ENCODE results near the gene STX11. TPM values are rescaled to one million over a fixed set of nuclear protein-coding genes. Genes with fewer than 3 reads are reported as not detected.

STX11 gene
- total and polyA plus RNA-seq, 10 of the 15 experiments (the other 5 are each of a cell fraction or from before 2014, with no cell fraction given), result 0.66 to 38.1 (median 19.8) TPM

DNA sequence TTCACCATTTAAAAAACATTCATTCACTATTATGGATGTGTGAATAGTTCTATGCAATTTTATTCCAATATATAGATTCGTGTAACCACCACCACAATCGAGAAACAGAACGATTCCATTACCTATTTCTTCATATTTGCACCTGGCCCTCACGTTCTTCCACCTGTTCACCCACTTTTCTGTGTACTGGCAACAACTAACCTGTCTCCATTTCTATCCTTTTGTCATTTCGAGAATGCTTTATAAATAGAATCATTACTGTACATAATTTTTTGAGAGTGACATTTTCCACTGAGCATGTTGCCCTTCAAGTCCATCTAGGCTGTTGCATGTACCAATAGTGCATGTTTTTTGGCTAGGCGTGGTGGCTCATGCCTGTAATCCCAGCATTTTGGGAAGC, 23.2 kb upstream of the STX11 start (continued):
- TF ChIP-seq, protein P1, sequence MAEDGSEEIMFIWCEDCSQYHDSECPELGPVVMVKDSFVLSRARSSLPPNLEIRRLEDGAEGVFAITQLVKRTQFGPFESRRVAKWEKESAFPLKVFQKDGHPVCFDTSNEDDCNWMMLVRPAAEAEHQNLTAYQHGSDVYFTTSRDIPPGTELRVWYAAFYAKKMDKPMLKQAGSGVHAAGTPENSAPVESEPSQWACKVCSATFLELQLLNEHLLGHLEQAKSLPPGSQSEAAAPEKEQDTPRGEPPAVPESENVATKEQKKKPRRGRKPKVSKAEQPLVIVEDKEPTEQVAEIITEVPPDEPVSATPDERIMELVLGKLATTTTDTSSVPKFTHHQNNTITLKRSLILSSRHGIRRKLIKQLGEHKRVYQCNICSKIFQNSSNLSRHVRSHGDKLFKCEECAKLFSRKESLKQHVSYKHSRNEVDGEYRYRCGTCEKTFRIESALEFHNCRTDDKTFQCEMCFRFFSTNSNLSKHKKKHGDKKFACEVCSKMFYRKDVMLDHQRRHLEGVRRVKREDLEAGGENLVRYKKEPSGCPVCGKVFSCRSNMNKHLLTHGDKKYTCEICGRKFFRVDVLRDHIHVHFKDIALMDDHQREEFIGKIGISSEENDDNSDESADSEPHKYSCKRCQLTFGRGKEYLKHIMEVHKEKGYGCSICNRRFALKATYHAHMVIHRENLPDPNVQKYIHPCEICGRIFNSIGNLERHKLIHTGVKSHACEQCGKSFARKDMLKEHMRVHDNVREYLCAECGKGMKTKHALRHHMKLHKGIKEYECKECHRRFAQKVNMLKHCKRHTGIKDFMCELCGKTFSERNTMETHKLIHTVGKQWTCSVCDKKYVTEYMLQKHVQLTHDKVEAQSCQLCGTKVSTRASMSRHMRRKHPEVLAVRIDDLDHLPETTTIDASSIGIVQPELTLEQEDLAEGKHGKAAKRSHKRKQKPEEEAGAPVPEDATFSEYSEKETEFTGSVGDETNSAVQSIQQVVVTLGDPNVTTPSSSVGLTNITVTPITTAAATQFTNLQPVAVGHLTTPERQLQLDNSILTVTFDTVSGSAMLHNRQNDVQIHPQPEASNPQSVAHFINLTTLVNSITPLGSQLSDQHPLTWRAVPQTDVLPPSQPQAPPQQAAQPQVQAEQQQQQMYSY (CRISPR knock-in tag; IDR thresholded peaks at IDR 0.05), result no peak
- TF ChIP-seq ZNF384 (IDR thresholded peaks at IDR 0.05; ENCODE audit: borderline replicate concordance, low read depth, low read length) (no peak), CBFB (IDR thresholded peaks at IDR 0.05; ENCODE audit: low read depth) (no peak), NR2F1 (conservative IDR thresholded peaks at IDR 0.05) (no peak), HDAC6 (IDR thresholded peaks at IDR 0.05; ENCODE audit: unreplicated experiment) (no peak), FOXK2 (IDR thresholded peaks at IDR 0.05) (no peak), CEBPB (IDR thresholded peaks at IDR 0.05; ENCODE audit: borderline replicate concordance in 1 of 2, low read depth in 2 of 2, low read length in 2 of 2) (no peak), JUNB (IDR thresholded peaks at IDR 0.05) (peak; percentile 74), MYB (IDR thresholded peaks at IDR 0.05; ENCODE audit: borderline replicate concordance, low read depth, low read length) (no peak), RELA (IDR thresholded peaks at IDR 0.05; ENCODE audit: borderline replicate concordance, partially characterized antibody) (no peak), HCFC1 (IDR thresholded peaks at IDR 0.05; ENCODE audit: low read length) (no peak)
- TF ChIP-seq, protein P2, sequence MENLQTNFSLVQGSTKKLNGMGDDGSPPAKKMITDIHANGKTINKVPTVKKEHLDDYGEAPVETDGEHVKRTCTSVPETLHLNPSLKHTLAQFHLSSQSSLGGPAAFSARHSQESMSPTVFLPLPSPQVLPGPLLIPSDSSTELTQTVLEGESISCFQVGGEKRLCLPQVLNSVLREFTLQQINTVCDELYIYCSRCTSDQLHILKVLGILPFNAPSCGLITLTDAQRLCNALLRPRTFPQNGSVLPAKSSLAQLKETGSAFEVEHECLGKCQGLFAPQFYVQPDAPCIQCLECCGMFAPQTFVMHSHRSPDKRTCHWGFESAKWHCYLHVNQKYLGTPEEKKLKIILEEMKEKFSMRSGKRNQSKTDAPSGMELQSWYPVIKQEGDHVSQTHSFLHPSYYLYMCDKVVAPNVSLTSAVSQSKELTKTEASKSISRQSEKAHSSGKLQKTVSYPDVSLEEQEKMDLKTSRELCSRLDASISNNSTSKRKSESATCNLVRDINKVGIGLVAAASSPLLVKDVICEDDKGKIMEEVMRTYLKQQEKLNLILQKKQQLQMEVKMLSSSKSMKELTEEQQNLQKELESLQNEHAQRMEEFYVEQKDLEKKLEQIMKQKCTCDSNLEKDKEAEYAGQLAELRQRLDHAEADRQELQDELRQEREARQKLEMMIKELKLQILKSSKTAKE (IDR thresholded peaks at IDR 0.05; ENCODE audit: low read depth, poor library complexity, severe bottlenecking), result no peak
- TF ChIP-seq, protein P3, sequence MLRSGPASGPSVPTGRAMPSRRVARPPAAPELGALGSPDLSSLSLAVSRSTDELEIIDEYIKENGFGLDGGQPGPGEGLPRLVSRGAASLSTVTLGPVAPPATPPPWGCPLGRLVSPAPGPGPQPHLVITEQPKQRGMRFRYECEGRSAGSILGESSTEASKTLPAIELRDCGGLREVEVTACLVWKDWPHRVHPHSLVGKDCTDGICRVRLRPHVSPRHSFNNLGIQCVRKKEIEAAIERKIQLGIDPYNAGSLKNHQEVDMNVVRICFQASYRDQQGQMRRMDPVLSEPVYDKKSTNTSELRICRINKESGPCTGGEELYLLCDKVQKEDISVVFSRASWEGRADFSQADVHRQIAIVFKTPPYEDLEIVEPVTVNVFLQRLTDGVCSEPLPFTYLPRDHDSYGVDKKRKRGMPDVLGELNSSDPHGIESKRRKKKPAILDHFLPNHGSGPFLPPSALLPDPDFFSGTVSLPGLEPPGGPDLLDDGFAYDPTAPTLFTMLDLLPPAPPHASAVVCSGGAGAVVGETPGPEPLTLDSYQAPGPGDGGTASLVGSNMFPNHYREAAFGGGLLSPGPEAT (IDR thresholded peaks at IDR 0.05; ENCODE audit: low read depth), result no peak
- TF ChIP-seq, protein P4, sequence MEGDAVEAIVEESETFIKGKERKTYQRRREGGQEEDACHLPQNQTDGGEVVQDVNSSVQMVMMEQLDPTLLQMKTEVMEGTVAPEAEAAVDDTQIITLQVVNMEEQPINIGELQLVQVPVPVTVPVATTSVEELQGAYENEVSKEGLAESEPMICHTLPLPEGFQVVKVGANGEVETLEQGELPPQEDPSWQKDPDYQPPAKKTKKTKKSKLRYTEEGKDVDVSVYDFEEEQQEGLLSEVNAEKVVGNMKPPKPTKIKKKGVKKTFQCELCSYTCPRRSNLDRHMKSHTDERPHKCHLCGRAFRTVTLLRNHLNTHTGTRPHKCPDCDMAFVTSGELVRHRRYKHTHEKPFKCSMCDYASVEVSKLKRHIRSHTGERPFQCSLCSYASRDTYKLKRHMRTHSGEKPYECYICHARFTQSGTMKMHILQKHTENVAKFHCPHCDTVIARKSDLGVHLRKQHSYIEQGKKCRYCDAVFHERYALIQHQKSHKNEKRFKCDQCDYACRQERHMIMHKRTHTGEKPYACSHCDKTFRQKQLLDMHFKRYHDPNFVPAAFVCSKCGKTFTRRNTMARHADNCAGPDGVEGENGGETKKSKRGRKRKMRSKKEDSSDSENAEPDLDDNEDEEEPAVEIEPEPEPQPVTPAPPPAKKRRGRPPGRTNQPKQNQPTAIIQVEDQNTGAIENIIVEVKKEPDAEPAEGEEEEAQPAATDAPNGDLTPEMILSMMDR (IDR thresholded peaks at IDR 0.05 in 2 of 3, conservative IDR thresholded peaks at IDR 0.05 in 1 of 3; ENCODE audit: control insufficient read depth in 2 of 3, extremely low read depth in 1 of 3, insufficient read depth in 1 of 3, low read depth in 3 of 3, low read length in 3 of 3), result no peak
- TF ChIP-seq, protein P5, sequence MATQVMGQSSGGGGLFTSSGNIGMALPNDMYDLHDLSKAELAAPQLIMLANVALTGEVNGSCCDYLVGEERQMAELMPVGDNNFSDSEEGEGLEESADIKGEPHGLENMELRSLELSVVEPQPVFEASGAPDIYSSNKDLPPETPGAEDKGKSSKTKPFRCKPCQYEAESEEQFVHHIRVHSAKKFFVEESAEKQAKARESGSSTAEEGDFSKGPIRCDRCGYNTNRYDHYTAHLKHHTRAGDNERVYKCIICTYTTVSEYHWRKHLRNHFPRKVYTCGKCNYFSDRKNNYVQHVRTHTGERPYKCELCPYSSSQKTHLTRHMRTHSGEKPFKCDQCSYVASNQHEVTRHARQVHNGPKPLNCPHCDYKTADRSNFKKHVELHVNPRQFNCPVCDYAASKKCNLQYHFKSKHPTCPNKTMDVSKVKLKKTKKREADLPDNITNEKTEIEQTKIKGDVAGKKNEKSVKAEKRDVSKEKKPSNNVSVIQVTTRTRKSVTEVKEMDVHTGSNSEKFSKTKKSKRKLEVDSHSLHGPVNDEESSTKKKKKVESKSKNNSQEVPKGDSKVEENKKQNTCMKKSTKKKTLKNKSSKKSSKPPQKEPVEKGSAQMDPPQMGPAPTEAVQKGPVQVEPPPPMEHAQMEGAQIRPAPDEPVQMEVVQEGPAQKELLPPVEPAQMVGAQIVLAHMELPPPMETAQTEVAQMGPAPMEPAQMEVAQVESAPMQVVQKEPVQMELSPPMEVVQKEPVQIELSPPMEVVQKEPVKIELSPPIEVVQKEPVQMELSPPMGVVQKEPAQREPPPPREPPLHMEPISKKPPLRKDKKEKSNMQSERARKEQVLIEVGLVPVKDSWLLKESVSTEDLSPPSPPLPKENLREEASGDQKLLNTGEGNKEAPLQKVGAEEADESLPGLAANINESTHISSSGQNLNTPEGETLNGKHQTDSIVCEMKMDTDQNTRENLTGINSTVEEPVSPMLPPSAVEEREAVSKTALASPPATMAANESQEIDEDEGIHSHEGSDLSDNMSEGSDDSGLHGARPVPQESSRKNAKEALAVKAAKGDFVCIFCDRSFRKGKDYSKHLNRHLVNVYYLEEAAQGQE (IDR thresholded peaks at IDR 0.05; ENCODE audit: low read depth, low read length), result no peak
- TF ChIP-seq, protein P6, sequence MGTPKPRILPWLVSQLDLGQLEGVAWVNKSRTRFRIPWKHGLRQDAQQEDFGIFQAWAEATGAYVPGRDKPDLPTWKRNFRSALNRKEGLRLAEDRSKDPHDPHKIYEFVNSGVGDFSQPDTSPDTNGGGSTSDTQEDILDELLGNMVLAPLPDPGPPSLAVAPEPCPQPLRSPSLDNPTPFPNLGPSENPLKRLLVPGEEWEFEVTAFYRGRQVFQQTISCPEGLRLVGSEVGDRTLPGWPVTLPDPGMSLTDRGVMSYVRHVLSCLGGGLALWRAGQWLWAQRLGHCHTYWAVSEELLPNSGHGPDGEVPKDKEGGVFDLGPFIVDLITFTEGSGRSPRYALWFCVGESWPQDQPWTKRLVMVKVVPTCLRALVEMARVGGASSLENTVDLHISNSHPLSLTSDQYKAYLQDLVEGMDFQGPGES (IDR thresholded peaks at IDR 0.05), result no peak

Measured in GM12878 (cell line).